OCI-M1 (cell line): Measurements from ENCODE around the gene PPARD.

Experiments
- DNase-seq: peaks from one replicate; lab custom pipeline; 2025; lab: John Stamatoyannopoulos, UW

PPARD gene

DNA sequence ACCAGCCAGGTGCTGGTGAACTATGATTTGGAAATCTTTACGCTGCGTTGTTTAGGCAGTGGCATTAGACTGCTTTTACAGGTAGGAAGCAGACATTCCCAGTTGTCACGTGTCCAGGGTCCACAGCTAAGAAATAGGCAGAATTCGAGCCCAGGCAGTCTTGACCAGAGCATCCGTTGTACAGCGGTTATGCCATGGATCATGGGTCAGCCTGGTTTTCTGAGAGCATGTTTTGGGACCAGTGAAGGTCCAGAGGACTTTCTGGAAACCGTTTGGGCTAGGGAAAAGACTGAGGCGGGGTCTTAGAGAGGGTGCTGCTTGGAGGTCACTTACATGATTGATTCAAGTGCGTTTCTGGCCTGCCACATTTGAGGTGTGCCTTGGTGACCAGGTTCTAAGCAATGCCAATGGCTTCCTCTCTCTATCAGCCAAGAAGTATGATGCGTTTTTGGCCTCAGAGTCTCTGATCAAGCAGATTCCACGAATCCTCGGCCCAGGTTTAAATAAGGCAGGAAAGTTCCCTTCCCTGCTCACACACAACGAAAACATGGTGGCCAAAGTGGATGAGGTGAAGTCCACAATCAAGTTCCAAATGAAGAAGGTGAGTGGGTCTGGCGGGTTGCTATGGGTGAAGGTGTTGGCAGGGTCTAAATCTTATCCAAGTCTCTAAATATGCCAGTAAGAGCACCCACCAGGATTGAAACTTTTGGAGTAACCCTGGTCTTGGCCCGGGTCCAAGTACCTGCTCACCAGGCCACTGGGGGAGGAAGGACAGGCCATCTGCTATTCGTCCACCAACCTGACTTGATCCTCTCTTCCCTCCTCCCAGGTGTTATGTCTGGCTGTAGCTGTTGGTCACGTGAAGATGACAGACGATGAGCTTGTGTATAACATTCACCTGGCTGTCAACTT lies 127.6 kb downstream of the PPARD start:
- DNase-seq: no peak

DNA sequence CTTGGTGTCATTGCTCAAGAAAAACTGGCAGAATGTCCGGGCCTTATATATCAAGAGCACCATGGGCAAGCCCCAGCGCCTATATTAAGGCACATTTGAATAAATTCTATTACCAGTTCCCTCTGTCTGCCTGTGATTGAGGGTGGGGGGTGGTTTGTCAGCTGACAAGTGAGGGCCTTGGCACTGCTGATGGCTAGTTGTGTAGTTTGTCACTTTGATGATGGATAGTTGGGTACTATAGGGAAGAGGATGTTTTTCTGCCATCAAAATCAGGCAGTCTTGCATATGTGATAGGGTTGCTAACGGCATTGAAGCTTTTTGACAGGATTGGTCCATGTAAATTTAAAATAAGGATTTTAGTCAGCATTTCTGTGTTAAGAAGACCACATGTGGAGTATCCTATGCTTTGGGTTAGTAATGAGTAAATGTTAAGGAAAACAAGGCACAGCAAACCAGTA lies 128.3 kb downstream of the PPARD start:
- DNase-seq: no peak

DNA sequence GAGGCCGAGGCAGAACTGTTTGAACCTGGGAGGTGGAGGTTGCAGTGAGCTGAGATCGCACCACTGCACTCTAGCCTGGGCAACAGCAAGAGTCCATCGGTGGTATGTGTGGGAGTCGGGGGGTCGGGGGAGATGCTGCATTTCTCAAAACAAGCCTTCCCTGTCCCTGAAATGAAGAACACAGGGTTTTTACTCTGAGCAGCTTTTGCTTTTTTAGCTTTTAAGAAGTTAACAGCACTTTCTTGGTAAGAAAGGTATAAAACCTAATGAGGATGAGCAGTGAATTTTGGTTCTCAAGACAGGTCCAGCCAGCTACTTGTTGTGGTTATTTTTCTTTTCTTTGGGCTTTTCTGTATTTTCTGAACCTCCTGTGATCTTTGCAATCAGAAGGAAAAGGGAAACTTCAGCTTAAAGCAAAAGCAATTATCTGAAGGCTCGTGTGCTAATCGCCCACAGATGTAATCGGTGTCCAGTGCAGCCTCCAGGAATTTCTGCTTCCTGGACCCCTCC lies 129.5 kb downstream of the PPARD start:
- DNase-seq: no peak

DNA sequence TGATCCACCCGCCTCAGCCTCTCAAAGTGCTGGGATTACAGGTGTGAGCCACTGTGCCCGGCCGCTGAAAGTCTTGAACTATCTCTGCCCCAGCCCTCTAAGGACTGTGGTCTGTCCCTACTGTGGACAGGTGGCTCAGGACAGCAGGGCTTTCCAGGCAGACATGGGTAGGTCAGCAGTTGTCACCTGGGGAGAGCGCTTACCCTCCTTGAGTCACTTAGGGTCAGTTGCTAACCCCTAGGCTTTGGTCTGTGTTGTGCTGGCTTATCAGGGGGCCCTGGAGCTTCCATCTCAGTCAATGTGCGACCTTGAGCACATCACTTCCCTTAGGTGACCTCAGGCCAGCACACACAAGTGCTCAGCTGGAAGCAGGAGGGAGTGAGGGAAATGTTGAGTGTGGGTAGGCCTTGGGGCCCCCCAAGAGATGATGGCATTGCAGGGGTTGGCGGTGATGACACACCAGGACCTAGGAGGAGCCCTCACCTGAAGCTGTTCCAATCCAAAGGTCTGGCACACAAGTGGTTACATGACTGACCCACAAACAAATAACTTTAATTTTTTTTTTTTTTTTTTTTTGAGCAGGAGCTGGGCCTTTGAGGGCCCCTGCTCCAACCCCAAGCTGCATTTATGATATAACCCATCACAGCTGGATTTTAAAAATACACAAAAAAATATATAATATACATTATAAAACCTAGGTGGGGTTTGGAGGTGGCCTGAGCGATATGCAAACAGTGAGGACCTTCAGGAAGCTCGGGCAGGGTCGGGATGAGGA lies 130.9 kb downstream of the PPARD start:
- no peak for DNase-seq

DNA sequence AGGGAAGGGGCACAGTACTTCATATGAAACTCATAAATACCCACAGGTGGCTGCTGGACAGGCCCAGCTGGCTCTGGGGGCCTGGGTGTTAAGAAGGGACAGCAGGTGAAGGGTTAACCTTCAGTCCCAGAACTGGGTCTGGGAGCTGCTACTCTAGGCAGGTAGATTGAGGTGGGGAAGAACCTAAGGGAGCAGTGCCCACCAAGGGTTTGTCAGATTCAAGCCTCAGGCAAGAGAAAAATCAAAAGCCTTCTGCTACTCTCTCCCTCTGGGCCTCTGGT lies 131.4 kb downstream of the PPARD start:
- DNase-seq: no peak

DNA sequence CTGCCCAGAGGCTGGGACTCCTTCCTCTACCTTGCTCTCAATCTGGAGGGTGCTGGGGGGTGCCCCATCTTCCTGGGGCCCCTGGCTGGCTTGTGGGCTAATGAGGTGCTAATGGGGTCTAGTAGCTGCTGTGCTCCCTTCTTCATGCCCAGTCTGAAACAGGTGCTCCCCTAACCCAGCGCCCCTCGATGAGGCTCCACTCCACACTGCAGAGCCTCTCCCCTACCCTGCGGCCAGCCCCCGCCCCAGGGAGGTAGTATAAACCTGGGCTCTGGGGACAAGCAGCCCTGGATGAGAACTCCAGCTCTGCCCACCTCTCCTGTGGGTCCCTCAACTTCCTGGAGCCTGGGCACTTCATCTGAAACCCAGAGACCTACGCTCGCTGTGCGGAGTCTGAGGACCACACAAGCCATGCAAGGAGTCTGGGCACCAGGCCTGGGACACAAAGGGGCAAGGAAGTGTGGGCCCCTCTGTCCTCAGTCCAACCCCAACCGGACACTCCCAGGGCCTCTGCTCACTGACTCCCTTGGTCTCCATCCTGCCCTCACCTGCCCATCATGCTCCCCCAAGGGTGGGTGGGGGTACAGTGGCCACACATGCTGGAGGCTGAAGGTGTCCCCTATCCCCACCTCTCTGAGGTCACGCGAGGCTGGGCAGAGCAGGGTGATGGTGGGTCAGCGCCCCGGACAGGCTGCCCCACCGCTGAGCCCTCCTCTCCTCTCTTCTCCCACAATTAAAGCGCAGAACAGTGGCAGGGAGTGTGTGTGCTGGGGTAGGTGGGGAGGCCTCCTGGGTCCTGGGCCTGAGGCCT lies 132.0 kb downstream of the PPARD start:
- no peak for DNase-seq

DNA sequence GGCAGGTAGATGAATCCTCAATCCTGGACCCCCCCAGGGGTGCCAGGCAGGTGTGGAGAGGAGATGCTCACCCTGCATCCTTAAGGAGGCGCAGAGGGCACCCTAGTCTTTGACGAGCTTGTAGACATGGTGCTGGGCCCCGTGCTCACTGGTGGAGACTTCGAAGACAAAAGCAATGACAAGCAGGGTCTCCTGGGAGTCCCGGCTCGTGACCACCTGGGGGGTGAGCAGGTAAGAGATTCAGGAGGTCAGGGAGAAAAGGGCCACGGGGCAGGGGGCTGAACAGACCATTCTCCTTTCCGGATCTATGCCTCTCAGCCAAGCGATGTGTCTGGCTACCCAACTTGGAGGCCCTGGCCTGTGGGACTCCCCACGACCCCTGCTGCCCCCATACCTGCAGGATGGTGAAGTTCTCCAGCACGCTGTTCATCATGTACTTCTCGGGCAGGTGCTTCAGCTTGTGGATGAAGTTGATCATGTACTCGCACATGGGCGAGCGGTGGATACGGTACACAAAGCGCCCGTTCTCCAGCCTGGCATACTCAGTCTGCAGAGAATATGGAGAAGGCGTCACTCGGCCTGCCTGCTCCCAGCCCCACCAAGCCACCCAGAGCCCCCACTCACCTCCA lies 132.7 kb downstream of the PPARD start:
- DNase-seq: no peak

DNA sequence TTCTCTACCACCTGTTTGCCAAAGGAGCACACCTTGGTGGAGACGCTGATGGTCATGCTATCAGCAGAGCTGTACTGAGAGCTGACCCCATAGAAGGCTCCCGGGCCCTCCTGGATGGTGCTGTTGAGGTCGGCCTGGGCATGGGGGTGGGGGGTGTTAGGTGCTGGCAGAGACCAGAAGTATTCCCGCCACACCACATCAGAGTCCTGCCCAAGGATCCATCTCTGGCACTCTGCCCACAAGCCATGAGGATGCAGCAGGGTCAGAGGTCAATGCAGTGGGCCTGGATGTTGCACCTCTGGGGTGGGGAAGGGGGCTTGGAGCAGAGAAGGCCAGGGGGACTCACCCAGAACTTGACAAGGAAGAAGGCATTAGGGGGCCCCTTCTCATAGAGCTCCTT lies 133.2 kb downstream of the PPARD start:
- no peak for DNase-seq

DNA sequence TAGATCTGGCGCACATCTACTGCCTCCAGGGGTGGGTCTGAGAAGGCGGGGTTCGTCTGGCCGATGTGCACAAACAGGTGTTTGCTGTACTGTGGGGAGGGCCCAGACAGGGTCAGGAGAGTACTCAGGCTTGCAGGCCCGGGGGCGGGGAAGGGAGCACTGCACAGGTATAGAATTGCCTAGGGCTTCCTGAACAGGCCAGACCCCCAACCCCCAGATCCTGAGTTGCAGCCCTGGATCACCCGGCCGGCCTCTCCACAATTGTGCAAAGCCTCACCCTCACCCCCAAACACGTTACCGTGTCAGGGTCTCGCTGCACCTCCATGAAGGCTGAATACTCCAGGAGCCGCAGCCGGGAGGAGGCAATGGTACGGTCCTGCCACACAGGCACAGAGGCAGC lies 133.6 kb downstream of the PPARD start:
- no peak for DNase-seq

DNA sequence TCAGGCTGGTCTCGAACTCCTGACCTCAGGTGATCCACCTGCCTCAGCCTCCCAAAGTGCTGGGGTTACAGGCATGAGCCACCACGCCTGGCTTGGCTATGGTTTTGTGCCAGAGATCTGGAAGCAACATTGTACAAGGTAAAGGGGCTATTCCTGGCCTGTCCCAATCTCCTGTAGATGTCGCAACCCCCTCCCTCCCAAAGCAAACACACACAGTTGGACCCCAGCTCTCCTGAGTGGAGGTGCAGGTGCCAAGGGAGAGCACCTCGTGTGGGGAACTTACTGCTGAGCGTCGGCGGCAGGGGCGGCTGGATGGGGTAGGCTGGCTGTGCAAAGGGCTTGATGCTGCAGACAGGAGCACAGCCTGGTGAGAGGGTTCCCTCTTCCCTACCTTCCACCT lies 134.7 kb downstream of the PPARD start:
- no peak for DNase-seq
